B cell (primary cell): ENCODE data around the gene SHMT2. TPM values are rescaled to one million over a fixed set of nuclear protein-coding genes. Genes with fewer than 3 reads are reported as not detected.

ENCODE experiments used
- ATAC-seq: fragments of 200-7000 bp; cut with Tn5 transposase; one replicate; pipeline ENCODE4 v1.10.0; 2021; ENCODE audit warnings: low read depth, mild to moderate bottlenecking, moderate number of reproducible peaks, moderate library complexity
- CTCF ChIA-PET: fragments of 350-600 bp; sonication (Branson Sonifier 250); formaldehyde crosslinking; loops from one replicate; lab custom pipeline; 2021; ENCODE audit warnings: antibody characterized with exemption, inconsistent platforms; lab: Charles Lee
- POLR2A ChIA-PET: fragments of 350-600 bp; sonication (Branson Sonifier 250); formaldehyde crosslinking; loops from one replicate; lab custom pipeline; 2021; ENCODE audit warnings: antibody characterized with exemption; lab: Charles Lee
- DNase-seq: peaks from one replicate; pipeline ENCODE4 v3.0.0; 2013
- H2AFZ ChIP-seq: 2 replicates; pipeline ENCODE4 v1.6.1; 2012; ENCODE audit warnings: mild to moderate bottlenecking, low read depth, low read length; ENCODE audit not compliant: insufficient read depth, poor library complexity, severe bottlenecking
- H3K27ac ChIP-seq, 2 donors: 1 replicate in 1 of 2; 2 replicates in 1 of 2; pipeline ENCODE4 v1.5.1; 2012 to 2013; ENCODE audit warnings: low read length in 2 of 2, mild to moderate bottlenecking in 2 of 2, moderate library complexity in 1 of 2
- H3K27me3 ChIP-seq, 4 experiments: fragments of 200-600 bp in 1 of 4; sonication (generic) in 1 of 4; replicated peaks in 1 of 4; 1 replicate in 2 of 4; 2 replicates in 2 of 4; pipeline versions ENCODE4 v1.6.1 to v1.7.0; 2013 to 2016; ENCODE audit warnings: low read length in 3 of 4, mild to moderate bottlenecking in 2 of 4, mixed read lengths in 1 of 4, moderate library complexity in 1 of 4; ENCODE audit not compliant: insufficient read depth in 4 of 4, control insufficient read depth in 3 of 4; ENCODE audit errors: control extremely low read depth in 1 of 4
- H3K36me3 ChIP-seq, 2 experiments: replicated peaks in 1 of 2; 1 replicate in 1 of 2; 2 replicates in 1 of 2; pipeline versions ENCODE4 v1.6.1 to v1.7.1; 2013; ENCODE audit warnings: low read length in 1 of 2; ENCODE audit not compliant: insufficient read depth in 2 of 2, control insufficient read depth in 1 of 2; ENCODE audit errors: control extremely low read depth in 1 of 2, extremely low read depth in 1 of 2
- H3K4me1 ChIP-seq, 2 donors: fragments of 200-600 bp in 1 of 2; sonication (generic) in 1 of 2; 1 replicate in 1 of 2; 2 replicates in 1 of 2; pipeline versions ENCODE4 v1.5.1 to v1.6.1; 2013 to 2017; ENCODE audit warnings: low read length in 2 of 2; ENCODE audit not compliant: control insufficient read depth in 2 of 2, insufficient read depth in 2 of 2
- H3K4me2 ChIP-seq: replicated peaks from 2 replicates; pipeline ENCODE3; 2012; ENCODE audit warnings: mild to moderate bottlenecking, low read depth, low read length; ENCODE audit not compliant: poor library complexity, severe bottlenecking
- H3K4me3 ChIP-seq, 5 experiments: fragments of 200-600 bp in 1 of 5; sonication (generic) in 1 of 5; 1 replicate in 3 of 5; 2 replicates in 2 of 5; pipeline versions ENCODE4 v1.5.1 to v1.7.0; 2011 to 2016; ENCODE audit warnings: low read length in 4 of 5, mild to moderate bottlenecking in 4 of 5, low read depth in 2 of 5, control low read depth in 1 of 5, moderate library complexity in 1 of 5; ENCODE audit not compliant: insufficient read depth in 1 of 5; ENCODE audit errors: control extremely low read depth in 1 of 5, extremely low read depth in 1 of 5
- H3K79me2 ChIP-seq: fragments of 200-600 bp; sonication (generic); one replicate; pipeline ENCODE4 v1.6.0; 2016; ENCODE audit warnings: low read length; ENCODE audit not compliant: control insufficient read depth, insufficient read depth
- H3K9ac ChIP-seq: fragments of 200-600 bp; sonication (generic); 2 replicates; pipeline ENCODE4 v1.6.1; 2017; ENCODE audit warnings: mild to moderate bottlenecking, low read length, moderate library complexity
- H3K9me3 ChIP-seq, 3 donors: one replicate each; pipeline versions ENCODE4 v1.6.1 to v1.7.1; 2013; ENCODE audit warnings: low read length in 2 of 3; ENCODE audit not compliant: control insufficient read depth in 2 of 3, insufficient read depth in 1 of 3; ENCODE audit errors: control extremely low read depth in 1 of 3
- H4K20me1 ChIP-seq: 2 replicates; pipeline ENCODE4 v1.6.0; 2012; ENCODE audit warnings: mild to moderate bottlenecking, low read length; ENCODE audit not compliant: insufficient read depth, control insufficient read depth, poor library complexity, severe bottlenecking
- H3K27ac Mint-ChIP-seq: one replicate; pipeline ENCODE4 v1.8.0; 2021; ENCODE audit warnings: mixed read lengths
- H3K27me3 Mint-ChIP-seq: one replicate; pipeline ENCODE4 v1.8.0; 2021; ENCODE audit warnings: mixed read lengths
- H3K4me1 Mint-ChIP-seq: one replicate; pipeline ENCODE4 v1.8.0; 2021; ENCODE audit warnings: mixed read lengths
- H3K4me3 Mint-ChIP-seq: one replicate; pipeline ENCODE4 v1.8.0; 2021; ENCODE audit warnings: mixed read lengths
- H3K9me3 Mint-ChIP-seq: one replicate; pipeline ENCODE4 v1.8.0; 2022; ENCODE audit warnings: mixed read lengths; ENCODE audit not compliant: insufficient read depth
- EZH2 ChIP-seq: IDR thresholded peaks from 2 replicates; pipeline ENCODE4 v1.6.1; 2012; ENCODE audit warnings: borderline replicate concordance, low read depth, mild to moderate bottlenecking, moderate library complexity, low read length; ENCODE audit not compliant: insufficient read depth, poor library complexity, severe bottlenecking
- WGBS: methylation state at CpG from one replicate; pipeline ENCODE4 v1.1.5; 2013; ENCODE audit warnings: missing lambda C conversion rate; ENCODE audit not compliant: insufficient coverage; 5-methylcytosine and 5-hydroxymethylcytosine counted together
- intact Hi-C: fragments of 100-400 bp; cut with micrococcal nuclease; formaldehyde crosslinking; loops from one replicate; pipeline ENCODE4 v1.10.0; 2022
- polyA plus RNA-seq: library from polyadenylated mRNA; depleted of rRNA; stranded (reverse); fragments of >200 nt; gene quantifications from 2 replicates; pipeline ENCODE4 v1.2.3, GENCODE V29; 2012
- total RNA-seq, 2 donors: library from RNA; stranded (reverse); fragments of 120-200 nt in 1 of 2; gene quantifications; 1 replicate in 1 of 2; 2 replicates in 1 of 2; pipeline versions ENCODE4 v1.2.3 to v1.2.4, GENCODE V29; 2013 to 2022
- TF ChIP-seq, protein P1 (sequence below): fragments of 200-600 bp; IDR thresholded peaks from one replicate; pipeline ENCODE4 v1.8.0; 2022; ENCODE audit warnings: antibody characterized with exemption, mild to moderate bottlenecking

The SHMT2 gene
- total and polyA plus RNA-seq, 2 donors (not counting 1 experiment from before 2014, with no cell fraction given): 166 to 236 TPM

DNA sequence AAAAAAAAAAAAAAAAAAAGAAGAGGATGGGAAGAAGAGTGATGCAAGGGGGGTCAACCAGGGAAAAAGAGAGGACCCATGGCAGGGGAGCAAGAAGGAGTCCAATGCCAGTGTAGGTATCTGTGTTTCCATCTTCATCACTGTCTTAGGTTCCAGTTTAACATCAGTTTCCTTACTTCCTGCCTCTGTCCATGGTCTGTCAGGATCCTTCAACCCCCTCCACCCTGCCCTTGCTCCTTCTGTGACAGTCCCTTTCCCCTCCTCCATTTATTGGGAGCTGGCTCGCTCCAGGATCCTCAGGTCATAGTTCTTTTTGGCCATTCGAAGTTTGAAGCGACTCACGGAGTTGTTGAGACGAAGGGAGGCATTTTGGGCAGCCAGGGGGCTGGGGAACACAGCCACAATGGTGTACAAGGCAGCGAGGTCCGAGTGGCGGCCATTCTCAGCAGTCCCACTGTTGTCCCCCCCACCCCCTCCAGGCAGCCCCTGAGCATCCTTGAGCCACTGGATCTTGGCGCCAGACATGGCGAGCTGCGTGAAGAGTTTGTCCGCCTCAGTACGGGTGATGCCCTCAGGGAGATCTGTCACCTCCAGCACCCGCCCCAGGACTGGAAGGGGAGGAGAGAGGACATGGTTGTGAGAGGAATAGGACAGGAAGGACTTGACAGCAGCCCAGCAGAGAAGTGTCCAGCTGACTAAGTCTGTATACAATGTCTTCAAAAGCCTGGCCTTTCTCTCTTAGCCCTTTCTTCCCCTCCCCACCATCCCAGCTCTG, 25.2 kb downstream of the SHMT2 start:
- H3K79me2 ChIP-seq: no peaks in the 10 kb centered on the region
- no peak overlapping the region for H3K27ac Mint-ChIP-seq
- H3K36me3 ChIP-seq: peaks cover 24 to 51% of the 10 kb centered on the region in 2 experiments
- ATAC-seq (no peak), DNase-seq (no peak)
- no peak for TF ChIP-seq EZH2
- TF ChIP-seq, protein P1, sequence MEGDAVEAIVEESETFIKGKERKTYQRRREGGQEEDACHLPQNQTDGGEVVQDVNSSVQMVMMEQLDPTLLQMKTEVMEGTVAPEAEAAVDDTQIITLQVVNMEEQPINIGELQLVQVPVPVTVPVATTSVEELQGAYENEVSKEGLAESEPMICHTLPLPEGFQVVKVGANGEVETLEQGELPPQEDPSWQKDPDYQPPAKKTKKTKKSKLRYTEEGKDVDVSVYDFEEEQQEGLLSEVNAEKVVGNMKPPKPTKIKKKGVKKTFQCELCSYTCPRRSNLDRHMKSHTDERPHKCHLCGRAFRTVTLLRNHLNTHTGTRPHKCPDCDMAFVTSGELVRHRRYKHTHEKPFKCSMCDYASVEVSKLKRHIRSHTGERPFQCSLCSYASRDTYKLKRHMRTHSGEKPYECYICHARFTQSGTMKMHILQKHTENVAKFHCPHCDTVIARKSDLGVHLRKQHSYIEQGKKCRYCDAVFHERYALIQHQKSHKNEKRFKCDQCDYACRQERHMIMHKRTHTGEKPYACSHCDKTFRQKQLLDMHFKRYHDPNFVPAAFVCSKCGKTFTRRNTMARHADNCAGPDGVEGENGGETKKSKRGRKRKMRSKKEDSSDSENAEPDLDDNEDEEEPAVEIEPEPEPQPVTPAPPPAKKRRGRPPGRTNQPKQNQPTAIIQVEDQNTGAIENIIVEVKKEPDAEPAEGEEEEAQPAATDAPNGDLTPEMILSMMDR: no peak
- H3K4me3 Mint-ChIP-seq: no peak overlapping the region
- ChIA-PET POLR2A (no interaction called here), CTCF (no interaction called here)
- H3K4me1 ChIP-seq: no peaks in the 10 kb centered on the region
- H3K9me3 Mint-ChIP-seq: no peaks in the 10 kb centered on the region
- H3K4me2 ChIP-seq: no peak overlapping the region
- no peak overlapping the region for H2AFZ ChIP-seq
- H3K27me3 ChIP-seq: no peaks in the 10 kb centered on the region
- no peaks in the 10 kb centered on the region for H3K4me1 Mint-ChIP-seq
- no peaks in the 10 kb centered on the region for H3K27me3 Mint-ChIP-seq
- no peak overlapping the region for H3K9ac ChIP-seq
- H3K4me3 ChIP-seq: no peak overlapping the region
- no peaks in the 10 kb centered on the region for H3K9me3 ChIP-seq
- 98% methylated on average over 11 of the region's 14 CpGs for WGBS
- no peaks in the 10 kb centered on the region for H4K20me1 ChIP-seq
- H3K27ac ChIP-seq: no peak overlapping the region
- intact Hi-C loops: no loop called here

DNA sequence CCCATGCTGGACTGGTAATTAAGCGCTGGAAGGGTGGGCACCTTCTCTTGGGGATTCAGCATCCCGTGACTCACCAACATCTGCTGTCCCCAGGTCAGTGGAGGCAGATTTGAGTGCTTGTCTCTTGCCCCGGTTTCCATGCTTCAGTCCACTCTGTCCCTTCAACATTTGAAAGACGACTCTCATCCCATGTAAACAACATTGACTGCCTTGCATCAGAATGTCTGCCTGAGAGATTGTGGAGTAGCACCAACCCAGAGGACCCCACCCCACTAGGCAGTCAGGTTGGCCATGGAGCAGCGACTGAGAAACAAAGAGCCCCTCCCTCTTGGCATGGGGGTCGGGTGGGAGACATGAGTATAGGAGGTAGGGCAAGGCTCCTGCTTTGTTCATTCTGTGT, 26.4 kb downstream of the SHMT2 start:
- ChIA-PET POLR2A (interaction anchor here (0.6 kb wide), 1 partner anchor 157 kb away, joined by 4 read pairs; no protein-coding TSS in a partner anchor), CTCF (no interaction called here)
- no peak overlapping the region for H3K4me3 Mint-ChIP-seq
- Histone ChIP-seq H3K4me3 (no peak overlapping the region), H3K27ac (no peak overlapping the region), H3K4me1 (no peaks in the 10 kb centered on the region), H3K36me3 (peaks cover 29 to 63% of the 10 kb centered on the region in 2 experiments), H3K9me3 (no peaks in the 10 kb centered on the region), H4K20me1 (no peaks in the 10 kb centered on the region), H3K79me2 (no peaks in the 10 kb centered on the region), H3K4me2 (no peak overlapping the region), H3K9ac (no peak overlapping the region), H3K27me3 (no peaks in the 10 kb centered on the region), H2AFZ (no peak overlapping the region)
- H3K27ac Mint-ChIP-seq: no peak overlapping the region
- no peaks in the 10 kb centered on the region for H3K27me3 Mint-ChIP-seq
- TF ChIP-seq, protein P1: no peak
- no peak for TF ChIP-seq EZH2
- H3K9me3 Mint-ChIP-seq: no peaks in the 10 kb centered on the region
- DNase-seq (no peak), ATAC-seq (no peak)
- intact Hi-C loops: no loop called here
- 98% methylated on average over 3 of the region's 6 CpGs for WGBS
- H3K4me1 Mint-ChIP-seq: no peaks in the 10 kb centered on the region
